Endothelial cell (in vitro differentiated cells): ENCODE measurements around the gene DHDDS. TPM values are rescaled to one million over a fixed set of nuclear protein-coding genes. Genes with fewer than 3 reads are reported as not detected.

Source experiments
- DNase-seq: peaks from one replicate; pipeline ENCODE4 v3.0.0; 2021; ENCODE audit warnings: low spot score
- H3K27ac Mint-ChIP-seq: one replicate; pipeline ENCODE4 v1.8.0; 2021; ENCODE audit warnings: mixed read lengths, inconsistent platforms; ENCODE audit not compliant: unreplicated experiment
- H3K27me3 Mint-ChIP-seq: one replicate; pipeline ENCODE4 v1.8.0; 2021; ENCODE audit warnings: mild to moderate bottlenecking, moderate library complexity, mixed read lengths, inconsistent platforms; ENCODE audit not compliant: unreplicated experiment
- H3K36me3 Mint-ChIP-seq: one replicate; pipeline ENCODE4 v1.8.0; 2021; ENCODE audit warnings: mild to moderate bottlenecking, low read depth, mixed read lengths, inconsistent platforms; ENCODE audit not compliant: unreplicated experiment
- H3K4me1 Mint-ChIP-seq: one replicate; pipeline ENCODE4 v1.8.0; 2021; ENCODE audit warnings: mild to moderate bottlenecking, mixed read lengths, inconsistent platforms; ENCODE audit not compliant: unreplicated experiment
- H3K4me3 Mint-ChIP-seq: one replicate; pipeline ENCODE4 v1.8.0; 2021; ENCODE audit warnings: mild to moderate bottlenecking, mixed read lengths, inconsistent platforms; ENCODE audit not compliant: unreplicated experiment
- H3K9me3 Mint-ChIP-seq: one replicate; pipeline ENCODE4 v1.8.0; 2021; ENCODE audit warnings: mixed read lengths, inconsistent platforms; ENCODE audit not compliant: unreplicated experiment
- total RNA-seq: library from RNA; stranded (reverse); fragmentation: NEBNext Ultra II Directional; extraction: Animal tissue kit (Norgen Biotek cat#: 25700); gene quantifications from one replicate; pipeline ENCODE4 v1.2.1, GENCODE V29; 2021; ENCODE audit not compliant: unreplicated experiment
- TF ChIP-seq, protein P1 (sequence below): fragments of 200-600 bp; sonication (generic); IDR thresholded peaks from one replicate; pipeline ENCODE4 v1.5.0; 2021; ENCODE audit warnings: antibody characterized with exemption; ENCODE audit not compliant: unreplicated experiment

Gene DHDDS
- total RNA-seq, 1 donor from 2014 or later: 63.5 TPM

GRCh38 chr1:26478159-26478558, 46.0 kb downstream of the DHDDS start:
- Mint-ChIP-seq H3K36me3 (peaks cover 13% of the 10 kb centered on the region), H3K4me3 (no peak overlapping the region), H3K27me3 (peaks cover 11% of the 10 kb centered on the region), H3K9me3 (no peaks in the 10 kb centered on the region), H3K4me1 (peaks cover 9% of the 10 kb centered on the region), H3K27ac (no peak overlapping the region)
- no peak for DNase-seq
- TF ChIP-seq, protein P1, sequence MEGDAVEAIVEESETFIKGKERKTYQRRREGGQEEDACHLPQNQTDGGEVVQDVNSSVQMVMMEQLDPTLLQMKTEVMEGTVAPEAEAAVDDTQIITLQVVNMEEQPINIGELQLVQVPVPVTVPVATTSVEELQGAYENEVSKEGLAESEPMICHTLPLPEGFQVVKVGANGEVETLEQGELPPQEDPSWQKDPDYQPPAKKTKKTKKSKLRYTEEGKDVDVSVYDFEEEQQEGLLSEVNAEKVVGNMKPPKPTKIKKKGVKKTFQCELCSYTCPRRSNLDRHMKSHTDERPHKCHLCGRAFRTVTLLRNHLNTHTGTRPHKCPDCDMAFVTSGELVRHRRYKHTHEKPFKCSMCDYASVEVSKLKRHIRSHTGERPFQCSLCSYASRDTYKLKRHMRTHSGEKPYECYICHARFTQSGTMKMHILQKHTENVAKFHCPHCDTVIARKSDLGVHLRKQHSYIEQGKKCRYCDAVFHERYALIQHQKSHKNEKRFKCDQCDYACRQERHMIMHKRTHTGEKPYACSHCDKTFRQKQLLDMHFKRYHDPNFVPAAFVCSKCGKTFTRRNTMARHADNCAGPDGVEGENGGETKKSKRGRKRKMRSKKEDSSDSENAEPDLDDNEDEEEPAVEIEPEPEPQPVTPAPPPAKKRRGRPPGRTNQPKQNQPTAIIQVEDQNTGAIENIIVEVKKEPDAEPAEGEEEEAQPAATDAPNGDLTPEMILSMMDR: no peak

GRCh38 chr1:26478988-26479387, 46.9 kb downstream of the DHDDS start:
- Mint-ChIP-seq H3K9me3 (no peaks in the 10 kb centered on the region), H3K4me3 (no peak overlapping the region), H3K27me3 (peaks cover 5% of the 10 kb centered on the region), H3K36me3 (peaks cover 8% of the 10 kb centered on the region), H3K4me1 (peaks cover under 1% of the 10 kb centered on the region), H3K27ac (no peak overlapping the region)
- TF ChIP-seq, protein P1: no peak
- no peak for DNase-seq

DNA sequence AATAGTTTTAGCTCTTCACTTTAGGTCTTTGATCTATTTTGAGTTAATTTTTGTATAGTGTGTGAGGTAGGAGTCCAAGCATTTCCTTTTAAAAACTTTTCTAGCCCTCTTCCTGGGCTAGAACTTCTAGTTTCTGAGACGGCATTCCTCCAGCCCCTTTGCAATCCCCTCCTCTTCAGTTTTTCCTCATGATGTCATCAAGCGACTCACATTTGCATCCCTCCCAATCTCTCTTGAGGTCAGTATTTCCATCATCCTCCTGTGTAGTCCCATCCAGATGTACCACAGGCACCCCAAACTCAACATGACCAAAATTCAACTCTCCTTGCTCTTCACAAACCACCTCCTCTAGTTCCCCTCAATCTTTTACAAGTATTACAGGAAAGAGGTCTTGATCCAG, 50.8 kb downstream of the DHDDS start:
- Mint-ChIP-seq H3K4me3 (no peak overlapping the region), H3K4me1 (no peaks in the 10 kb centered on the region), H3K36me3 (no peaks in the 10 kb centered on the region), H3K9me3 (no peaks in the 10 kb centered on the region), H3K27ac (peak overlapping the region; percentile 38), H3K27me3 (peaks cover 2% of the 10 kb centered on the region)
- TF ChIP-seq, protein P1: no peak
- DNase-seq: no peak

- Mint-ChIP-seq H3K27me3 (peaks cover 2% of the 10 kb centered on the region), H3K36me3 (no peaks in the 10 kb centered on the region), H3K4me3 (no peak overlapping the region), H3K4me1 (no peaks in the 10 kb centered on the region), H3K9me3 (no peaks in the 10 kb centered on the region), H3K27ac (no peak overlapping the region)
- DNase-seq: no peak
- TF ChIP-seq, protein P1: no peak
Observed at GRCh38 chr1:26483980-26484379, 51.9 kb downstream of the DHDDS start.

DNA sequence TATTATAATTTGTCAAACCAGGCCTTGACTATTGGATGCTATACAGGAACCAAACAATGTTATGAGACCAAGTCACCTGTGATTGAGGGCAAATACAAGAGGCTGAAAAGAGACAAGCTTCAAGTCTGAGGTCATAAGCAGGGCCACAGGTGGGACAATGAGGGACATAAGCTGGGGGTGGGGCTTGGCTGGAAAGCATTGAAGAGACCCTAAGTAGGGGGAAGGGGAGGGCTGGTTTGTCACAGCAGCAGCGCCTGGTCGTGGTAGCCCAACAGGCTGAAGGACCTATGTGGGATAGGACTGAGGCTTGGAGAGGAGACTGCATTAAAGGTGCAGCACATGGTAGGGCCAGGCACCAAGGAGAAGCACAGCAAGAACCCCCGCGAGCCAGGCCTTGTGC, 58.0 kb downstream of the DHDDS start:
- peaks cover 3% of the 10 kb centered on the region for H3K27me3 Mint-ChIP-seq

More for the DNA sequence above, 58.0 kb downstream of the DHDDS start:
- Mint-ChIP-seq H3K4me3 (no peak overlapping the region), H3K9me3 (no peaks in the 10 kb centered on the region), H3K27ac (no peak overlapping the region), H3K36me3 (no peaks in the 10 kb centered on the region), H3K4me1 (no peaks in the 10 kb centered on the region)
- TF ChIP-seq, protein P1: no peak
- no peak for DNase-seq
